Dermis blood vessel endothelial cell (primary cell): Measurements from ENCODE around the gene IP6K3. TPM values are rescaled to one million over a fixed set of nuclear protein-coding genes. Genes with fewer than 3 reads are reported as not detected.
A peak's percentile ranks its signal among the peaks of the same experiment; 100 is the strongest.

Experiments used
- DNase-seq: peaks from one replicate; pipeline ENCODE4 v3.0.0; 2010
- total RNA-seq: library from RNA; depleted of rRNA; stranded (reverse); fragments of >200 nt; gene quantifications from 2 replicates; pipeline ENCODE4 v1.2.3, GENCODE V29; 2014

IP6K3 gene
- total RNA-seq, 1 donor from 2014 or later = under 0.01 TPM

DNA sequence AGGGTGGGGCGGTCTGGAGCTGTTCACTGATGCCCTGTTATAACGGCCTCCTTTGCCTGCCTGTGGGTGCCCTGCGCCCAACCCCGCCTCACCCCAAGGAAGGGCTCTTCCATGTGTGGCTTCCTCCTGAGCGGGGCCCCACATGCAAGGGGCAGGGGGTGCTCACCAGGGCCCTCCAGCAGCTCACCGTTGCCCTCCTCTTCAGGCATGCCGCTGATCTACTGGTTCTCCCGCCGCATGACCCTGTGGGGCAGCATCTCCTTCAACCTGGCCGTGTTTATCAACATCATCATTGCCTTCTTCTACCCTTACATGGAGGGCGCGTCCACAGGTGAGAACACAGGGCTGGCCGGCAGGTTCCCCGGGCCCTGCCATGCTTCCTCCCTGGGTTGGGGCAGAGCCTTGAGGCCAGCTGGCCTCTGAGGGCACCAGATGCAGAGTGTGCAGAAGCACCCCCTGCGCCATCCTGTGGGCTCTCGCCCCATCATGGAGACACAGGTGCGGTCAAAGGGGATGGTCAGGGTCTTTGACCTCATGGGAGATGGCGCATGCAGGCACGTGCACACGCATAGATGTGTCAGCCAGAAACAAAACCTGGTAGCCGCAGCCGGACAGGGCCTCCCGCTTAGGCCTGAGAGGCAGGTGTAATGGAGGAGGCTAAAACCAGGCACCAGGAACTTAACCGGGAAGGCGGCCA is 58.1 kb downstream of the IP6K3 start:
- no peak for DNase-seq

DNA sequence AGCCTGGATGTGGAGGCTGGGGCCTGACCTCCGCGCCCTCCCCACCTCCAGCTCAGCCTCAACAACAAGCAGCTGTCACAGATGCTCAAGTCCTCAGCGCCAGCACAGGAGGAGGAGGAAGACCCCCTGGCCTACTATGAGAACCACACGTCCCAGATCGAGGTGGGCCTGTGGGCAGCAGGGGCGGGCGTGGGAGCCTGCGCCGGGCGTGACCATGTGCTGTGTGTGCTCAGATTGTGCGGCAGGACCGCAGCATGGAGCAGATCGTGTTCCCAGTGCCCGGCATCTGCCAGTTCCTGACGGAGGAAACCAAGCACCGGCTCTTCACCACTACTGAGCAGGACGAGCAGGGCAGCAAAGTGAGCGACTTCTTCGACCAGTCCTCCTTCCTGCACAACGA is 58.7 kb downstream of the IP6K3 start:
- DNase-seq = no peak

DNA sequence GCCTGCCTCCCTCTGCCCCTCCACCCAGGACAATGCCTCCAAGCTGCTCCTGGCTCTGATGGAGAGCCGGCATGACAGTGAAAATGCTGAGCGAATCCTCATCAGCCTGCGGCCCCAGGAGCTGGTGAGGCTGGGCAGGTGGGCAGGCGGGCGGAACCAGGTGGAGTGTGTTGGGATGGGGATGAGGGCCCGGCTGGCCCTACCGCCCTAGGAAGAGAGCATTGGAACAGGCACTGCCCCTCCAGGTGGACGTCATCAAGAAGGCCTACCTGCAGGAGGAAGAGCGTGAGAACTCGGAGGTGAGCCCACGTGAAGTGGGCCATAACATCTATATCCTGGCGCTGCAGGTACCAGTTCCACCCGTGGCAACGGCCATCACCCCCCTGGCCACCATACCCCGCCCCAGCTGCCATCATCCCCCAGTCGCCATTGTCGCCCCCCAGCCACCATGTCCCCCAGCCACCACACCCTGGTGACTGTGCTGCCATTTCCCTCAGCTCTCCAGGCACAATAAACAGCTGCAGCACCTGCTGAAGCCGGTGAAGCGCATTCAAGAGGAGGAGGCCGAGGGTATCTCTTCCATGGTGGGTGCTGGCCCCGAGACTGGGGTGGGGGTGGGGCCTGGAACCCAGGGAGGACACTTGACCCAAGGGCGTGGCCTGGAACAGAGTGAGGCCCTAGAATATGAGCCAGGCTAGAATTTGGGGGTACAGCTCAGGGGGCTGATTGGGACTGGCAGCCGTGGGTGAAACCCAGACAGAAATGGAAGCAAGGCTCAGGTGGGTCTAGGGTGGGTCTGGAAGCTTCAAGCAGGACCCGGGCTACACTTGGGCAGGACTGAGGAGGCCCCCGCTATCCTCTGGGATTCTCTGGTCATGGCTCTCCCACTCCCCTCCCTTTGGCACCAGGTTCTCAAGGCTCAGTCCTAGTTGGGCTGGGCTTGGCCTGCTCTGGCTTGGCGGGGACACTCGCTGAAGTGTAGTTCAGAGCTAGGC is 59.4 kb downstream of the IP6K3 start:
- DNase-seq = no peak

DNA sequence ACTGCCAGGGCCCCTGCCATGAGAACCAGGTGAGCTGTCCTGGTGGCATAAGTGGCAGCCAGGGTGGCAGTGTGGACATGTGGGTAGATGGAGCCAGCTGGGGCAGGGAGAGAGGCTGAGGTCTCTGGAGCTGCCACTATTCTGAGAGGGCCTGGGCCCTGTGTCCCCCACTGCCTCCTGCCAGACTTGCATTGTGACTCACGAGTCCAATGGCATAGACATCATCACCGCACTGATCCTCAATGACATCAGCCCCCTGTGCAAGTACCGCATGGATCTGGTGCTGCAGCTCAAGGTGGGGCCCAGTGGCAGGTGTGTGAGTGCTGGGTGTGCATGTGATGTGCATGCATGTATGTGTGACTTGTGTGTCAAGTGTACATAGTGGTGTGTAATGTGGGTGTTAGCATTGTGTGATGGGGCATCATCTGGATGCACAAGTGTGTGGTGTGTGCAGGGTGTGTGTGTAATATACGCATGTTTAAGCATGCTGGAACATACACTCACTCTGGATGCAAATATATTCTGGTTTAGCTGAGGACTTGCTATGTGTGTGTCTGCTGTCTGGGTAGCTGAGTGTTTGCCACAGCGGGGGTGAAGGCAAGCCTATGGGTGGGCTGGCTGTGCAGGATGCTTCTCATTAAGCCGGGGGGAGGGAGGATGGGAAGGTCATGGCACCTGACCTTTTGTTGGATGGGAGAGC is 60.3 kb downstream of the IP6K3 start:
- no peak for DNase-seq

DNA sequence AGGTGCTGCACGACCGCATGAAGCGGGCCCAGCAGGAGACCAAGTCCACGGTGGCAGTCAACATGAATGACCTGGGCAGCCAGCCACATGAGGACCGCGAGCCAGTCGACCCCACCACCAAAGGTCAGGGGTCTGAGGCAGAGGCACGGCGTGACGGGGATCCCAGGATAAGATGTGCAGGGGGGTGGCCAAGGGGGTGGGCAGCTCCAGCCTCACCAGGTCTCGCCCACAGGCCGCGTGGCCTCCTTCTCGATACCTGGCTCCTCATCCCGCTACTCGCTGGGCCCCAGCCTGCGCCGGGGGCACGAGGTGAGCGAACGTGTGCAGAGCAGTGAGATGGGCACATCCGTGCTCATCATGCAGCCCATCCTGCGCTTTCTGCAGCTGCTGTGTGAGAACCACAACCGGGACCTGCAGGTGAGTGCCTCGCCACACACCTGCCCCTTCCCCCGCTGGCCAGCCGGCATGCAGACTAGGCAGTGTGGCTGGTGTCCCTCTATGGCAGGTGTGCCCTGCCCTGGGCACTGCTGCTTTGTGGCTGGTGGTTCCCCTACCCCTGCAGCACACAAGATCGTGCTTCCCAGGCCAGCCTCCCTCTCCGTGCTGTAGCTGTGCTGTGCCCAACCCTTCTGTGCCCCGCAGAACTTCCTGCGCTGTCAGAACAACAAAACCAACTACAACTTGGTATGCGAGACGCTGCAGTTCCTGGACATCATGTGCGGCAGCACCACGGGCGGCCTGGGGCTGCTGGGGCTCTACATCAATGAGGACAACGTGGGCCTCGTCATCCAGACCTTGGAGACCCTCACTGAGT is 61.1 kb downstream of the IP6K3 start:
- DNase-seq = no peak

DNA sequence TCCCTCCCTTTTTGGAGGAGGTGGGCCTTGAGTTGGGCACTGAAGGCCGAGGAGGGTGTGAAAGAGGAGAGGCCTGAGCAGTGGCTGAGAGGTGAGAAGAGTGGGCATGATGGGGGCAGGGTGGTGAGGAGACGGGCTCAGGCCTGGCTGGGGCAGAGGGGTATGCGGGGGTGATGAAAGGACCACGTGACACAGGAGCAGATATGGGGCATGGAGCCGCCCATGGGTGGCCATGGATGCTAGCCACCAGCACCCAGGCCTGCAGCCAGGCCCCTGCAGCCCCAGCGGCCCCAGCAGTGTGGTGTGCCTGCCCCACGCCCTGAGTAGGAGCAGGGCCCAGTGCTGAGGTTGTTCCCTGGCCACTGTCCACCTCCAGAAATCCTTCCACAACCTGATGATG is 61.7 kb downstream of the IP6K3 start:
- DNase-seq = no peak

DNA sequence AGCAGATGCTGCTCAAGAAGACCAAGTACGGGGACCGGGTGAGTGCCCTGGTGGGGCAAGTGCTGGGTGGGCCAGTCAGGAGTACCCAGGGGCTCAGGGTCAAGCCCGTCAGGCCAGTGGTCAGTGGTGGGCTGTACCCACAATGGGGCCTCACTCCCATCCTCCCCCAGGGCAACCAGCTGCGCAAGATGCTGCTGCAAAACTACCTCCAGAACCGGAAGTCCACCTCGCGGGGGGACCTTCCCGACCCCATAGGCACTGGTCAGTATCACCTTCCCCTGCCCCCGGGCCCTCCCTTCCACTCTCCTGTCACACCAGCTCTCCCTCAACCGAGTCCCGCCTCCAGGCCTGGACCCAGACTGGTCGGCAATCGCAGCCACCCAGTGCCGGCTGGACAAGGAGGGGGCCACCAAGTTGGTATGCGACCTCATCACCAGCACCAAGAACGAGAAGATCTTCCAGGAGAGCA is 62.2 kb downstream of the IP6K3 start:
- DNase-seq = no peak

DNA sequence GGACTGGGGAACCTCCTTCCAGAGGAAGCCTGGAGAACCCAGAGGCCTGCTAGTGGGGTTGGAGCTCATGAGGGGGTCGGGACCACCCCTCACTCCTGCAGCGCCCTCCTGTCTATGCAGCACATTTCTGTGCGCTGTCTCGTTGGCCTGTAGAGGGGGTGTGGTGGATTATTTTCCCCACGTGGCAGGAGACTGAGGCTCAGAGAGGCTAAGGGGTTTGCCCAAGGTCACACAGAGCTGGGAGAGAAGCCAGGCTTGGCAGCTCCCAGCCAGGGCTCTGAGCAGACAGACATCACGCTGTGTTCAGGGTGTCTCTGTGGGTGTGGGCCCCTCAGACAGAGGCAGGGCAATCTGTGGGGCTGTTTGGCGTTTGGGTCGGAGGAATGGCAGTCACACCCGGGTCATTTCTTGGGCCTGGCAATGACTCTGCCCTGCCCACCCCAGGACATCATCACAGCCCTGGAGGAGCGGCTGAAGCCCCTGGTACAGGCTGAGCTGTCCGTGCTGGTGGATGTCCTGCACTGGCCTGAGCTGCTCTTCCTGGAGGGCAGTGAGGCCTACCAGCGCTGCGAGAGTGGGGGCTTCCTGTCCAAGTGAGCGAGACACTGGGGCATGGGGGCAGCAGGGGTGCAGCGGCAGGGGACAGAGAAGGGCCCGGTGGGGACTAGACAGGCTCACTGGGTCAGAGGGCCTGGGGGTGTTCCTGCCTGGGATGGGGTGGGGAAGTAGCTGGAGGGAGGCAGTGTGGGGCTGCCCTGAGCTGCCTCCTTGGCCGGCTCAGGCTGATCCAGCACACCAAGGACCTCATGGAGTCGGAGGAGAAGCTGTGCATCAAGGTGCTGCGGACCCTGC is 62.9 kb downstream of the IP6K3 start:
- no peak for DNase-seq

DNA sequence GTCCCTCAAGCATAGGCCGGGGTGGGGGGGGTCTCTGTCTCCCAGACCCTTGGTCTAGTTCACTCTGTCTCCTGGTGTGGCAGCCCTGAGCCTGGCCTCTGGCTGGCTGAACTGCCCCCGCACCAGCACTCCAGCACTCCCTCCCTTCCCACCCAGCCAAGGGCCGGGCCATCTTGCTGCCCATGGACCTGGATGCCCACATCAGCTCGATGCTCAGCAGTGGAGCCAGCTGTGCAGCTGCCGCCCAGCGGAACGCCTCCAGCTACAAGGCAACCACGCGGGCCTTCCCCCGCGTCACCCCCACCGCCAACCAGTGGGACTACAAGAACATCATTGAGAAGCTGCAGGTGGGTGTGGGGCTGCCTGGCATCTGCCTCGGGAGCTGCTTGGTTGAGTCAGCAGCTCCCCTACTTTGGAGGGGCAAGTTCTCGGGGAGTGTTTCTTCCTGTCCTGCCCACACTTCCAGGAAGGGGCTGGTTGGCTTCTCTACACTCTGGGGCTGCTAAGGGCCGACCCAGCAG is 63.6 kb downstream of the IP6K3 start:
- no peak for DNase-seq

- DNase-seq = no peak
Measured at GRCh38 chr6:33682341-33682740, 64.4 kb downstream of the IP6K3 start.

DNA sequence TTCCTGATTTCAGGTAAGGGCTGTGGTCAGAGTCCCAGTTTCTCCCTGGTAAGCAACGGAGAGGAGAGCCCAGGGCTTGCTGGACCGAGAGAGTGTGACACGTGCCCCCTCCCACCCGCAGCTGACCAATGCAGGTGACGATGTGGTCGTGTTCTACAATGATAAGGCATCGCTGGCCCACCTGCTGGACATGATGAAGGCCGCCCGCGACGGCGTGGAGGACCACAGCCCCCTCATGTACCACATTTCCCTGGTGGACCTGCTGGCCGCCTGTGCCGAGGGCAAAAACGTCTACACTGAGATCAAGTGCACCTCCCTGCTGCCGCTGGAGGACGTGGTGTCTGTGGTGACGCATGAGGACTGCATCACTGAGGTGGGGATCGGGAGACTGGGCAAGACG is 66.9 kb downstream of the IP6K3 start:
- no peak for DNase-seq

DNA sequence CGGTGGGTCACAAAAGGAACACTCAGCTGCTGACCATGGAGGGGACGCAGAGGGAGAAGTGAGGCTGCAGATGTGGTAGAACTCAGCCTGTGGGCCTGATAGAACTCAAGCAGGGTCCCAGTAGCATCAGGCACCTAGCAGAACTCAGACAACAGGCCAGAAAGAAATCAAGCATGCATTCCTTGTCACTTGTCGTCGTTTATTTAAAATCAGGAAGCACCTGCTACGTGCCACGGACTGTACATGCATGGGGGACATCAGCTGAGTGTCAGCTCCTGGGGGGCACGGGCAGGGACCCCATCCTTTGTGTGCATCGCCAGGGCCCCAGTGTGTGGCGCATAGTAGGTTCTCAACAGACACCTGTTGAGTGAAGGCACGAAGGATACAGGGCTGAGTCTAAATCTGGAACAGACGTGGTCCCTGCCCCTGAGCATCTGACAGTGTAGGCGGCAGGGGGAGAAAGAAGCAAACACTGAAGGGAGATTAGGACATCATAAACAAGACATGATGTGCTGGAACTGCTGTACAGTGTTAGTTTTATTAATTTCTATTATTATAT is 67.7 kb downstream of the IP6K3 start:
- DNase-seq = no peak

DNA sequence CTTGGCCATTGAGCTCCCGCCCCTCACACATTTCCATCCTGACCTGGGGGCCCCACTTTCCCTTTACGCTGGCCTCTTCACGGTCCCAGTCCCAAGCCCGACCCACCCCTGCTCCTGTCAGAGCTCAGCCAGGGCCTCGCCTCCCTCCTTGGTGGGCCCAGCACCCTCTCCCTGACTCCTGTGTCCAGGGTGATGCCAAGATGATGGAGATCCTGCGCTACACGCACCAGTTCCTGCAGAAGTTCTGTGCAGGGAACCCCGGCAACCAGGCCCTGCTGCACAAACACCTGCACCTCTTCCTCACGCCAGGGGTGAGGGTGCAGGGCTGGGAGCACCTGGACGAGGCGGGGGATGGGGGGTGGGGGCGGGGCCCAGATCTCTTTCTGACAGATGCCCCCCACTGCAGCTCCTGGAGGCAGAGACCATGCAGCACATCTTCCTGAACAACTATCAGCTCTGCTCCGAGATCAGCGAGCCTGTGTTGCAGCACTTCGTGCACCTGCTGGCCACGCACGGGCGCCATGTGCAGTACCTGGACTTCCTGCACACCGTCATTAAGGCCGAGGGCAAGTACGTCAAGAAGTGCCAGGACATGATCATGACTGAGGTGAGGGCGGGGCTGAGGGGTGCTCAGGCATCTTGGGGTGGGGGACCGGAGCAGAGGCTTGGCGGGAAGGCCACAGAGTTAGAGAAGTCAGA is 68.3 kb downstream of the IP6K3 start:
- no peak for DNase-seq

DNA sequence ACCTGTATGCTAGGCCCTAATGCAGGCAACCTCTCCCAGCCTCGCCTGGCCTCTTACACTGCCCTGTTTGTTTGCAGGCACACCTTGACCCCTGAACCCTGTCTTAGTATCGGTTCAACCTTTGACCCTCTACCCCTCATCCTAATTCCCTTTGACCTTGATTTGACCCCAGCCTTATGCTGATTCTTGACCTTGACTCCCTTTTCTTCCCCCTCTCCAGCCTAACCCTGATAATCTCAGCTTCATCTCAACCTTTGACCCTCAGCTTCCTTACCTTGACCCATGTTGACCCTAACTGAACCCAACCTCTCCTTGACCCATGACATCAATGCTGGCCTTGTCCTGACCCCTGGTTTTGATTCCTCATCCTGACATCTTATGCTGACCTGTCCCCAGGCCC is 69.0 kb downstream of the IP6K3 start:
- DNase-seq = no peak

- DNase-seq = no peak
Measured at GRCh38 chr6:33677143-33677660, 69.5 kb downstream of the IP6K3 start.

DNA sequence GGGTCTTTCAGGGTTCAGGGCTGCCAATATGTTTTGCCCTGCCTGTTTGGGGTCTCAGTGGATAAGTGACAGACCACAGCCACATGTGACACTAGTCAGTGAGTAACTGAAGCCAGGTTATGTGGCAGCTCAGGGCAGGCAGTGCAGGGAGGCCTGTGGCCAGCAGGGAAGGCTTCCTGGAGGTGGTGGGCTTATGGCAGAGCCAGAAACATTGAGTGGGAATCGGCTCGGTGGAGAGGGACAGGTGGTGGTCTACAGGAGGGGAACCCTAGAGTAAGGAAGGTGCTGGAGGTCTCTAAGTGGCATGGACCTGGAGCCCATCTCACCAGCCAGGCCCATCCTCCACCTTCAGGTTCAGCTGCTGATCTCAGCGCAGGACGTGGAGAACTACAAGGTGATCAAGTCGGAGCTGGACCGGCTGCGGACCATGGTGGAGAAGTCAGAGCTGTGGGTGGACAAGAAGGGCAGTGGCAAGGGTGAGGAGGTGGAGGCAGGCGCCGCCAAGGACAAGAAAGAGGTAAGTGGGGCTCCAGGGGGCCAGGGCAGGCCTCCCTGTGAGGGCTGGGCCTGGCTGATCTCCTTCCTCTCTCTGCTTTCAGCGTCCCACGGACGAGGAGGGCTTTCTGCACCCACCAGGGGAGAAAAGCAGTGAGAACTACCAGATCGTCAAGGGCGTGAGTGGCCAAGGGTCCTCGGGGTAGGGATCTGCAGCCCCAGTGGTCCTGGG is 70.1 kb downstream of the IP6K3 start:
- no peak for DNase-seq

GRCh38 chr6:33675968-33676367 is 70.7 kb downstream of the IP6K3 start:
- no peak for DNase-seq

GRCh38 chr6:33673851-33674250 is 72.9 kb downstream of the IP6K3 start:
- DNase-seq = no peak

DNA sequence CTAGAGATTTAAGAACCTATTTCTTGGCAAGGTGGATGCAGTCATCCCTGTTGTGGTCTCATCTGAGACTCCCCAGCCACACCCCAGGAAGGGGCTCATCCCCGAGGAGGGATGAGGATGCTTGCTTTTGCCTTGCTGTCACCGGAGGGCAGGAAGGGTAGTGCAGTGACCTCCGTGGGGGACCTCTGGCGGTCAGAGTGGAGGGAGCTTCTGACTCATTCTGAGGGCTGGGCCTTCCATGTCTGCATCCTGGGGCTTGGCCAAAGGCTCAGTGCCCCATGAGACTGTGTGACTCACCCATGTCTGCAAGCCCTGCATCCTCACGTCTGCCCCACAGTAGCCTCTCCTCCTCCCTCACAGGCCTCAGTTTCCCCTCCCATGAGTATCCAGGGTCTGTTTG is 73.9 kb downstream of the IP6K3 start:
- DNase-seq = peak; percentile 94
